ENCODE data around the gene ETHE1.
A peak's percentile ranks its signal among the peaks of the same experiment; 100 is the strongest.
"Not testable (repeated sequence)": the region's sequence is repeated elsewhere in the genome, so short reads cannot be mapped to it uniquely, and the experiment has no call there.

ETHE1 gene

DNA sequence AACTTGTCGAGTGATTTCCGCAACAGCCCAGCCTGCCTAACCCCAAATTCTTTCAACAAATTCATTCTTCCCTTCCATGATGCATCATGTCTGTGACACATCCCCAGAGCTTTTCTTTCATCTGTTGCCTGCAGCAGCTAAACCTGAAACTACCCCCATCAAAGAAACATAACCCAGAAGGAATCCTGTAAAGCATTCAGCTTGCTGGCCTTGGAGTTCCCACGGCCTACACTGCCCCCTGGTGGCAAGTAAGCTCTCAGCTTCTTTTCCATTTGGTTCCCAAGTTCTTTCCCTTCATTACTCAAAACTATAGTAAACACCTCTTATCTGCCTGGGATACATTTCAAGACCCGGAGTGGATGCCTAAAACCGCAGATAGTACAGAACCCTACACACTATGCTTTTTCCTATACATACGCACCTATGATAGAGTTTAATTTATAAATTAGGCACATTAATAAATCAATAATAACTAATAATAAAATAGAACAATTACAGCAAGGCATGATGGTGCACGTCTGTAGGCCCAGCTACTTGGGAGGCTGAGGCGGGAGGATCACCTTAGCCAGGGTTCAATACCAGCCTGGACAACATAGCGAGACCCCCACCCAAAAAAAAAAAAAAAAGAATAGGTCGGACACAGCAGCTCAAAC is 7.4 kb downstream of the ETHE1 start:
- no peak for TF ChIP-seq POLR2A (IDR thresholded peaks at IDR 0.05; ENCODE audit: extremely low read depth, insufficient read length)
- TF ChIP-seq, protein P1, sequence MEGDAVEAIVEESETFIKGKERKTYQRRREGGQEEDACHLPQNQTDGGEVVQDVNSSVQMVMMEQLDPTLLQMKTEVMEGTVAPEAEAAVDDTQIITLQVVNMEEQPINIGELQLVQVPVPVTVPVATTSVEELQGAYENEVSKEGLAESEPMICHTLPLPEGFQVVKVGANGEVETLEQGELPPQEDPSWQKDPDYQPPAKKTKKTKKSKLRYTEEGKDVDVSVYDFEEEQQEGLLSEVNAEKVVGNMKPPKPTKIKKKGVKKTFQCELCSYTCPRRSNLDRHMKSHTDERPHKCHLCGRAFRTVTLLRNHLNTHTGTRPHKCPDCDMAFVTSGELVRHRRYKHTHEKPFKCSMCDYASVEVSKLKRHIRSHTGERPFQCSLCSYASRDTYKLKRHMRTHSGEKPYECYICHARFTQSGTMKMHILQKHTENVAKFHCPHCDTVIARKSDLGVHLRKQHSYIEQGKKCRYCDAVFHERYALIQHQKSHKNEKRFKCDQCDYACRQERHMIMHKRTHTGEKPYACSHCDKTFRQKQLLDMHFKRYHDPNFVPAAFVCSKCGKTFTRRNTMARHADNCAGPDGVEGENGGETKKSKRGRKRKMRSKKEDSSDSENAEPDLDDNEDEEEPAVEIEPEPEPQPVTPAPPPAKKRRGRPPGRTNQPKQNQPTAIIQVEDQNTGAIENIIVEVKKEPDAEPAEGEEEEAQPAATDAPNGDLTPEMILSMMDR (IDR thresholded peaks at IDR 0.05; ENCODE audit: low read depth, low read length): peak; percentile 68
- H3K4me3 ChIP-seq (ENCODE audit: low read depth, low read length): no peak overlapping the region
- DNase-seq (ENCODE audit: low read depth): peak; percentile 79

DNA sequence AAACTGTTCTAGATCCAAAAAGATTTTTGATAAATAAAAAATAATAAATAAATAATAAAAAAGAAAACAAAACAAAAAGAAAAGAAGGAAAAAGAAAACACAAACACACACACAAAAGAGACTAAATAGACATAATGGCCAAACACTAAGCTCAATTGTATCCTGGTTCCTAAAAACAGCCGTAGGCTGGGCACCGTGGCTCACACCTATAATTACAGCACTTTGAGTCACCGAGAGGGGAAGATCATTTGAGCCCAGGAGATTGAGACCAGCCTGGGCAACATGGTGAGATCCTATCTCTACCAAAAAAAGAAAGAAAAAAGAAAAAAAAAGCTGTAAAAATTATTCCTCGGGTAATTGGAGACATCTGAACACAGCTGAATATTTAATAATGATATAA is 8.9 kb downstream of the ETHE1 start:
- H3K4me3 ChIP-seq (ENCODE audit: low read depth, low read length): no peak overlapping the region
- TF ChIP-seq, protein P1 (IDR thresholded peaks at IDR 0.05; ENCODE audit: low read depth, low read length): no peak
- TF ChIP-seq MYC (IDR thresholded peaks at IDR 0.05; ENCODE audit: low read depth, low read length) (no peak), POLR2A (IDR thresholded peaks at IDR 0.05; ENCODE audit: extremely low read depth, insufficient read length) (no peak)
- TF ChIP-seq, protein P2, sequence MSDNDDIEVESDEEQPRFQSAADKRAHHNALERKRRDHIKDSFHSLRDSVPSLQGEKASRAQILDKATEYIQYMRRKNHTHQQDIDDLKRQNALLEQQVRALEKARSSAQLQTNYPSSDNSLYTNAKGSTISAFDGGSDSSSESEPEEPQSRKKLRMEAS (IDR thresholded peaks at IDR 0.05; ENCODE audit: low read depth, low read length): no peak
- DNase-seq (ENCODE audit: low read depth): no peak

DNA sequence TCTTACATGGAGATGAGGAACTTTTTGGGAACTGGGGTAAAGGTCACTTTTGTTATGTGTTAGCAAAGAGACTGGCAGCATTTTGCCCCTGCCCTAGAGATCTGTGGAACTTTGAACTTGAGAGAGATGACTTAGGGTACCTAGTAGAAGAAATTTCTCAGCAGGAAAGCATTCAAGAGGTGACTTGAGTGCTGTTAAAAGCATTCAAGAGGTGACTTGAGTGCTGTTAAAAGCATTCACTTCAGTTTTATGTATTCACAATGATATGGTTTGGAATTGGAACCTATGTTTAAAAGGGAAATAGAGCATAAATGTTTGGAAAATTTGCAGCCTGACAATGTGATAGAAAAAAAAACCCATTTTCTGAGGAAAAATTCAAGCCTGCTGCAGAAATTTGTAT is 14.6 kb downstream of the ETHE1 start:
- H3K4me3 ChIP-seq (ENCODE audit: low read depth, low read length); DNase-seq (ENCODE audit: low read depth): not testable (repeated sequence)

DNA sequence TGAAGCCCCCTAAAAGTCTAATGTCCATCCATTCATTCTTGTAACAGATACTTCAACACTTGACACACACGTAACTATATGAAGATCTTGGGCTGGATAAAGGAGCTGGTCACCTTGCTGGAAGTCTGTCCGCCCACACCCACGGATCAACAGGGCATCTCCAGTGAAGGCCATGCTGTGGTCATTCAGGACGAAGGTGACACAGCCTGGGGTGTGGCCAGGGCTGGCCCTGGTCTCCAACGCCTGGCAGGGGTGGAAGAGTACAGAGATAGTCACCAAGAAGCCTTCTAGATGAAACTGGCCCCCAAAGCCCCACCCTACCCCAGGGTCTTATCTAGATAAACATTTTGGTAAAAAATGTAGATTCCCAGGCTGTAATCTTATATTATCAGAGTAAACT is 15.7 kb downstream of the ETHE1 start:
- DNase-seq (ENCODE audit: low read depth): no peak
- no peak overlapping the region for H3K4me3 ChIP-seq (ENCODE audit: low read depth, low read length)
- TF ChIP-seq, protein P2 (IDR thresholded peaks at IDR 0.05; ENCODE audit: low read depth, low read length): no peak
- TF ChIP-seq, protein P1 (IDR thresholded peaks at IDR 0.05; ENCODE audit: low read depth, low read length): no peak
- TF ChIP-seq MYC (IDR thresholded peaks at IDR 0.05; ENCODE audit: low read depth, low read length): no peak
- TF ChIP-seq POLR2A (IDR thresholded peaks at IDR 0.05; ENCODE audit: extremely low read depth, insufficient read length): no peak

DNA sequence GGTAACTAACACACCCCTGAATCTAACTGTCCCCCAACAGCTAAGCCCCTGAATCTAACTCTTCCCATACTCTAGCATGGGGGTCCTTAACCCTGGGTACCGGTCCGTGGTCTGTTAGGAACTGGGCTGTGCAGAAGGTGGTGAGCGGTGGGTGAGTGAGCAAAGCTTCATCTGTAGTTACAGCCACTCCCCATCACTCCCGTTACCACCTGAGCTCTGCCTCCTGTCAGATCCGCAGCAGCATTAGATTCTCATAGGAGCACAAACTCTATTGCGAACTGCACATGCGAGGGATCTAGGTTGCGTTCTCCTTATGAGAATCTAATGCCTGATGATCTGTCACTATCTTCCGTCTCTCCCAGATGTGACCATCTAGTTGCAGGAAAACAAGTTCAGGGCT is 16.3 kb downstream of the ETHE1 start:
- DNase-seq (ENCODE audit: low read depth): no peak
- TF ChIP-seq POLR2A (IDR thresholded peaks at IDR 0.05; ENCODE audit: extremely low read depth, insufficient read length): no peak
- no peak for TF ChIP-seq MYC (IDR thresholded peaks at IDR 0.05; ENCODE audit: low read depth, low read length)
- TF ChIP-seq, protein P2 (IDR thresholded peaks at IDR 0.05; ENCODE audit: low read depth, low read length): no peak
- TF ChIP-seq, protein P1 (IDR thresholded peaks at IDR 0.05; ENCODE audit: low read depth, low read length): no peak
- no peak overlapping the region for H3K4me3 ChIP-seq (ENCODE audit: low read depth, low read length)

DNA sequence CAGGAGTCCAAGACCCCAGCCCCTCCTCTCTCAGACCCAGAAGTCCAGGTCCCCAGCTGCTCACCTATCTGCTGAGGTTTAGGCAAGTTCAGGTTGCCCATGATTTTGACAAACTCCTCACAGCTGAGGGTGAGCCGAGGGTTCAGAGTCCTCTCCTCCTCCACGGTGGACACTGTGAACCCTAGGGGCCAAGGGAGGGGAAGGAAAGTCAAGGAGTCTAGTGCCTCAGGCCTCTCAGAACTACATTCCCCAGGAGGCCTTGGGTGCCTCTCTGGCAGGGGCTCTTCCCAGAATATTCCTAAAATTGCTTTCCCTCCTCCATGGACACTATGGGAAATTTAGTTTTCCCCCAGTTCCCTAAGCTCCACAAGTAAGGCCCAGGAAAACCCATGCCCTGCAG is 19.1 kb downstream of the ETHE1 start:
- DNase-seq (ENCODE audit: low read depth): no peak

More for the DNA sequence above, 19.1 kb downstream of the ETHE1 start:
- H3K4me3 ChIP-seq (ENCODE audit: low read depth, low read length): no peak overlapping the region
- TF ChIP-seq, protein P2 (IDR thresholded peaks at IDR 0.05; ENCODE audit: low read depth, low read length): no peak
- TF ChIP-seq MYC (IDR thresholded peaks at IDR 0.05; ENCODE audit: low read depth, low read length) (no peak), POLR2A (IDR thresholded peaks at IDR 0.05; ENCODE audit: extremely low read depth, insufficient read length) (no peak)
- TF ChIP-seq, protein P1 (IDR thresholded peaks at IDR 0.05; ENCODE audit: low read depth, low read length): no peak

Measured in NB4 (cell line).